Lung (tissue), 12 donors: Measurements from ENCODE around the gene CCL21. TPM values are rescaled to one million over a fixed set of nuclear protein-coding genes. Genes with fewer than 3 reads are reported as not detected.
"Not testable (repeated sequence)": the region's sequence is repeated elsewhere in the genome, so short reads cannot be mapped to it uniquely, and the experiment has no call there.

Source experiments
- ATAC-seq: fragments of 200-7000 bp; cut with Tn5 transposase; one replicate; pipeline ENCODE4 v1.9.1; 2020; ENCODE audit warnings: moderate number of reproducible peaks; ENCODE audit not compliant: insufficient read depth, low FRiP score
- DNase-seq, 3 donors: peaks; one replicate each; pipeline ENCODE4 v3.0.0-alpha.2; 2013 to 2017
- H3K27ac ChIP-seq, 2 donors: one replicate each; pipeline ENCODE4 v1.5.1; 2013; ENCODE audit warnings: mild to moderate bottlenecking in 2 of 2, moderate library complexity in 2 of 2, control low read depth in 1 of 2, inconsistent platforms in 1 of 2, low read depth in 1 of 2, low read length in 1 of 2
- H3K27me3 ChIP-seq, 3 donors: one replicate each; pipeline ENCODE4 v1.5.1; 2013; ENCODE audit warnings: low read length in 2 of 3; ENCODE audit not compliant: control insufficient read depth in 3 of 3, insufficient read depth in 3 of 3
- H3K36me3 ChIP-seq, 4 donors: one replicate each; pipeline ENCODE4 v1.5.1; 2013; ENCODE audit warnings: low read length in 4 of 4, mild to moderate bottlenecking in 1 of 4, moderate library complexity in 1 of 4; ENCODE audit not compliant: control insufficient read depth in 4 of 4, insufficient read depth in 4 of 4
- H3K4me1 ChIP-seq, 5 donors: one replicate each; pipeline ENCODE4 v1.5.1; 2013; ENCODE audit warnings: low read length in 5 of 5, mild to moderate bottlenecking in 2 of 5, moderate library complexity in 1 of 5; ENCODE audit not compliant: control insufficient read depth in 5 of 5, insufficient read depth in 5 of 5
- H3K4me3 ChIP-seq: one replicate; pipeline ENCODE4 v1.5.1; 2013; ENCODE audit warnings: mild to moderate bottlenecking, control low read depth, moderate library complexity
- H3K9ac ChIP-seq, 2 donors: one replicate each; pipeline ENCODE4 v1.5.1; 2013; ENCODE audit warnings: low read length in 2 of 2, control low read depth in 1 of 2; ENCODE audit not compliant: insufficient read depth in 1 of 2
- H3K9me3 ChIP-seq, 4 donors: one replicate each; pipeline ENCODE4 v1.5.1; 2013; ENCODE audit warnings: low read length in 3 of 4, mild to moderate bottlenecking in 1 of 4, moderate library complexity in 1 of 4; ENCODE audit not compliant: control insufficient read depth in 4 of 4, insufficient read depth in 3 of 4
- whole genome bisulfite sequencing, 2 donors: extraction: QIAGEN DNeasy Blood & Tissue Kit; methylation state at CpG; one replicate each; pipeline ENCODE4 v1.1.7; 2013; 5-methylcytosine and 5-hydroxymethylcytosine counted together
- polyA plus RNA-seq, 2 donors: library from polyadenylated mRNA; stranded (reverse); fragments of 200-250 nt; gene quantifications; one replicate each; pipeline ENCODE4 v1.2.1, GENCODE V29; 2013
- total RNA-seq, 2 donors: library from RNA; depleted of rRNA in 1 of 2; stranded (reverse); fragments of >200 nt in 1 of 2; gene quantifications; one replicate each; pipeline ENCODE4 v1.2.1, GENCODE V29; 2014 to 2021
- TF ChIP-seq, protein P1 (sequence below): IDR thresholded peaks from 2 replicates; pipeline ENCODE4 v1.5.1; 2012; ENCODE audit warnings: mild to moderate bottlenecking; ENCODE audit errors: control extremely low read depth, extremely low read depth
- donor health status: control.
- donor health status: control.
- donor health status: Bipolar disorder and iron deficiency.
- donor health status: healthy.
- donor health status: DM: yes; HTN: yes; CAD: no.

CCL21 gene
- total and polyA plus RNA-seq, 4 donors = 67.3 to 473 (median 181) TPM

DNA sequence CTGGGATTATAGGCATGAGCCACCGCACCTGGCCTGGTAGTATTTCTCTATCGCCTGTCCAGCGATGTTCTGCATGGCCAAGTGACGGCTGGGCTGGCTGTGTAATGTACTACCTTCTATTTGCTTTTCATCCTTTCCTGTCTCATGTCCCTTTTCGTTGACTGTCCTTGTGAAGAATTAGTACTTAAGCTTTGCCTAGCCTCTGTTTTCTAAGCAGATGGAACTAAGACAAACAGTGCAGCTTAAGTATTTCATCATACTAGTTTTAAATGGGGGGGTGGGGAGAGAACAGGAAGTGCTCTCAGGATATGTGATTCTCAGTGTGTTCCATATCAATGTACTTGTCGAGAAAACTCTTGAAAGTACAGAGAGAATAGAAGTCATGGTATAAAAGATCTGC is 31.7 kb upstream of the CCL21 start:
- Histone ChIP-seq H3K27me3 (no peaks in the 10 kb centered on the region), H3K4me1 (peaks cover 0 to 5% (median 0%) of the 10 kb centered on the region in 5 donors), H3K4me3 (no peak overlapping the region), H3K9me3 (no peaks in the 10 kb centered on the region), H3K27ac (no peak overlapping the region), H3K36me3 (peaks cover 0 to 1% (median 0%) of the 10 kb centered on the region in 4 donors), H3K9ac (no peak overlapping the region)
- 62 to 67% methylated on average over 6 of the region's 6 CpGs for WGBS, 2 donors
- ATAC-seq (no peak), DNase-seq (peak in 2 of 3 donors; percentile 13 to 26)
- TF ChIP-seq, protein P1, sequence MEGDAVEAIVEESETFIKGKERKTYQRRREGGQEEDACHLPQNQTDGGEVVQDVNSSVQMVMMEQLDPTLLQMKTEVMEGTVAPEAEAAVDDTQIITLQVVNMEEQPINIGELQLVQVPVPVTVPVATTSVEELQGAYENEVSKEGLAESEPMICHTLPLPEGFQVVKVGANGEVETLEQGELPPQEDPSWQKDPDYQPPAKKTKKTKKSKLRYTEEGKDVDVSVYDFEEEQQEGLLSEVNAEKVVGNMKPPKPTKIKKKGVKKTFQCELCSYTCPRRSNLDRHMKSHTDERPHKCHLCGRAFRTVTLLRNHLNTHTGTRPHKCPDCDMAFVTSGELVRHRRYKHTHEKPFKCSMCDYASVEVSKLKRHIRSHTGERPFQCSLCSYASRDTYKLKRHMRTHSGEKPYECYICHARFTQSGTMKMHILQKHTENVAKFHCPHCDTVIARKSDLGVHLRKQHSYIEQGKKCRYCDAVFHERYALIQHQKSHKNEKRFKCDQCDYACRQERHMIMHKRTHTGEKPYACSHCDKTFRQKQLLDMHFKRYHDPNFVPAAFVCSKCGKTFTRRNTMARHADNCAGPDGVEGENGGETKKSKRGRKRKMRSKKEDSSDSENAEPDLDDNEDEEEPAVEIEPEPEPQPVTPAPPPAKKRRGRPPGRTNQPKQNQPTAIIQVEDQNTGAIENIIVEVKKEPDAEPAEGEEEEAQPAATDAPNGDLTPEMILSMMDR = no peak

GRCh38 chr9:34740176-34740575 is 30.2 kb upstream of the CCL21 start:
- not testable (repeated sequence) for ATAC-seq, H3K27me3 ChIP-seq, H3K4me1 ChIP-seq, H3K9ac ChIP-seq, DNase-seq, H3K9me3 ChIP-seq, H3K4me3 ChIP-seq, H3K27ac ChIP-seq, H3K36me3 ChIP-seq
- WGBS, 2 donors = 97 to 98% methylated on average over 22 to 27 of the region's 27 CpGs

DNA sequence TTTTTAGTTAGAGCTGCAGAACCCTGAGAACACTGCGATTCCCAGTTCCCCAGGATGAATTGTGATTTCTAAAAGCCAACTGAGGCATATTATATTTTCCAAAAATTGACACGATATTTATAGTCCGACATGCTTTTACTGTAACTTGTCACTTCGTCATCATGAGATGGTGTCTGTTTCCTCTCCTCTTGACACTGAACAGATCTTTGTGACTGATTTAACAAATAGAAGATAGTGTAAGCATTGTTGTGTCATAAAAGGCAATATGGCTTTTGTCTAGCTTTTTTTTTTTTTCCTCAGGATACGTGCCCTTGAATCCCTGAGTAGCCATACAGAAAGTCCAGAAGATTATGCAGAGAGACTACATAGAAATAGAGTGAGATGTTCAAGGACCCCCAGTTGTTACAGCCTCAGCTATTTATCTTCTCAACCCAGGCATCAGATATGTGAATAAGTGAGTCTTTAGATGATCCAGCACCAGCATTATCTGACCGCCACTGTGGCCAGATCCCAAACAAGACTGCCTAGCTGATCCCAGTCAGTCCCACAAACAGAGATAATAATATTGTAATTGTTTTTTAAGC is 27.8 kb upstream of the CCL21 start:
- DNase-seq = peak in 1 of 3 donors; percentile 6
- Histone ChIP-seq H3K36me3 (no peaks in the 10 kb centered on the region), H3K27ac (no peak overlapping the region), H3K9me3 (no peaks in the 10 kb centered on the region), H3K27me3 (no peaks in the 10 kb centered on the region), H3K4me1 (peaks cover 0 to 3% (median 0%) of the 10 kb centered on the region in 5 donors), H3K9ac (no peak overlapping the region), H3K4me3 (no peak overlapping the region)
- TF ChIP-seq, protein P1 = no peak
- 71 to 77% methylated on average over 6 of the region's 6 CpGs for WGBS, 2 donors
- no peak for ATAC-seq

DNA sequence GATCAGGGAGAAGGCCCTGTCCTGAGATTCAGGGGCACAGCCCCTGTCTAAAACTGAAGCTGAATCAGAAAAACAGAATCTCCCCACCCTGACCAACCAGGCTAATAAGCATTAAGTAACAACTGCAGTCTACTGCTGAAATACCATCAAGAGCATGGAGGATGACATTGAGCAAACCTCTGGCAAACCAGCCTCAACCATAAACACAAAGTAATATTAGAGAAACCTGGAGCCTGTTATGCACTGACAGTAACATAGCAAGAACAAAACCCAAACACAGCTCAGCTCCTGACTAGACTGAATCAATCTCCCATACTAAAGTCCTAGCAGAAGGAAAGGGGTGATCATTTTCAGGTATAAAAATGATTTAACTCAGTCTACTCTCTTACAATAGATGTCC is 24.8 kb upstream of the CCL21 start:
- Histone ChIP-seq H3K4me1 (no peaks in the 10 kb centered on the region), H3K9ac (no peak overlapping the region), H3K27ac (no peak overlapping the region), H3K9me3 (no peaks in the 10 kb centered on the region), H3K4me3 (no peak overlapping the region), H3K36me3 (no peaks in the 10 kb centered on the region), H3K27me3 (no peaks in the 10 kb centered on the region)
- DNase-seq = no peak
- no peak for ATAC-seq
- TF ChIP-seq, protein P1 = no peak
